ENCODE data around the gene KRT77.

KRT77 gene

GRCh38 chr12:52650520-52651081 lies 52.7 kb downstream of the KRT77 start:
- DNase-seq = peak; percentile 10

GRCh38 chr12:52649066-52649465 lies 54.3 kb downstream of the KRT77 start:
- DNase-seq = no peak

DNA sequence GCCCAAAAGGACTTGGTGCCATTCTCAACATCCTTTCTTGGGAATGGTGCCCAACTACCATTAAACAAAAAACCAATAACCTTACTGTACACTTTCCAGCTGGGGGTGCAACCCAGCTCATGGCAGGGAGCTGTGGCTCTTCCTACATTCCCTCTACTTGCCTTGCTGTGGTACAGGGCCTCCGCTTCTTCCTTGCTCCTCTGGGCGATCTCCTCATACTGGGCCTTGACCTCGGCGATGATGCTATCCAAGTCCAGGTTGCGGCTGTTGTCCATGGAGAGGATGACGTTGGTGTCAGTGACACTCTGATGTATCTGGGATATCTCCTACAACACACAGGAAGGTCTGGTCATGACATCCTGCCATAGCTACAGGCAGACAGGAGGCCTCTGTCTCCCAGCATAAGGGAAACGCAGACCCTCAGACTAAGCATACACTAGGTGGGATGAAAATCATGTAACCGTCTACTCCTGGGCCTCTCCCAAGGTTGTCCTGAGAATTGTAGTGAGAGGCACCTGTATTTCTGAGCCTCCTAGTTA lies 55.2 kb downstream of the KRT77 start:
- no peak for DNase-seq

DNA sequence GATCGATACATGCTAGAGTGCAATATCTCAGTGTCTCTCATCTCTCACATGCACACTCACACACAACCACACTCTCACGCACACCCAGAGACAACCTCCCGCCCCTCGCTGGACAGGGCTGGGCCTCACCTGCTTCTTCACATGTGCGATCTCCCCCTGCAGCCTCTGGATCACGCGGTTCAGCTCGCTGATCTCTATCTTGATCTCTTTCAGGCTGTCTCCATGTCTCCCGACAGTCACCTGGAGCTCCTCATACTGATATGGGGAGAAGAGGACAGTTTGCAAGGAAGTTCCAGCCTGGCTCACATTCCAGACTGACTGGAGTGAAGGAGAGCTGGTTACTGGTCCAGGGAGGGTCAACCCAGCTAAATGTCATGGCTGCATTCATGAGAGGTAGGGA lies 55.7 kb downstream of the KRT77 start:
- no peak for DNase-seq

DNA sequence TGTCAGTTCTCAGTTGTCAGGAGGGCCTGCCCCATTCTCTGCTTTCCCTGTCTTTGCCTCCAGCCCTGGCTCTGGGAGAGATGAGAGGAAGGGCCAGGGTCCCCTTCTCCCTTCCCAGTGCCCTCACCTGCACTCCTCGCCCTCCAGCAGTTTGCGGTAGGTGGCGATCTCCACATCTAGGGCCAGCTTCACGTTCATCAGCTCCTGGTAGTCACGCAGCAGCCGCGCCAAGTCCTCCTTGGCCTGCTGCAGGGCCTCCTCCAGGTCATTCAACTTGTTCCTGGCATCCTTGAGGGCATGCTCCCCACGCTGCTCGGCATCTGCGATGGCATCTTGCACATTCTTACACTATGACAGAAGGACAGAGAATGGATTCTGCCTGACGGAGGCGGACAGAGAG lies 56.7 kb downstream of the KRT77 start:
- DNase-seq = no peak

GRCh38 chr12:52645982-52646381 lies 57.3 kb downstream of the KRT77 start:
- no peak for DNase-seq

GRCh38 chr12:52645120-52645761 lies 58.1 kb downstream of the KRT77 start:
- DNase-seq = no peak

GRCh38 chr12:52644078-52644415 lies 59.3 kb downstream of the KRT77 start:
- no peak for DNase-seq

- DNase-seq = no peak
These were observed 59.9 kb downstream of the KRT77 start for GRCh38 chr12:52643233-52644077.

- no peak for DNase-seq
These were observed 61.9 kb downstream of the KRT77 start for GRCh38 chr12:52641468-52641867.
